Stimulated activated CD8-positive, alpha-beta memory T cell treated with anti-CD3 and anti-CD28 coated beads, Interleukin-15, amount 100 ng/mL, for 48 hours (primary cell): Measurements from ENCODE around the gene DUSP10.

Source experiments
- DNase-seq, 2 donors: peaks; one replicate each; pipeline ENCODE4 v3.0.0-alpha.2; 2020; ENCODE audit warnings: low read depth in 2 of 2

DUSP10 gene

DNA sequence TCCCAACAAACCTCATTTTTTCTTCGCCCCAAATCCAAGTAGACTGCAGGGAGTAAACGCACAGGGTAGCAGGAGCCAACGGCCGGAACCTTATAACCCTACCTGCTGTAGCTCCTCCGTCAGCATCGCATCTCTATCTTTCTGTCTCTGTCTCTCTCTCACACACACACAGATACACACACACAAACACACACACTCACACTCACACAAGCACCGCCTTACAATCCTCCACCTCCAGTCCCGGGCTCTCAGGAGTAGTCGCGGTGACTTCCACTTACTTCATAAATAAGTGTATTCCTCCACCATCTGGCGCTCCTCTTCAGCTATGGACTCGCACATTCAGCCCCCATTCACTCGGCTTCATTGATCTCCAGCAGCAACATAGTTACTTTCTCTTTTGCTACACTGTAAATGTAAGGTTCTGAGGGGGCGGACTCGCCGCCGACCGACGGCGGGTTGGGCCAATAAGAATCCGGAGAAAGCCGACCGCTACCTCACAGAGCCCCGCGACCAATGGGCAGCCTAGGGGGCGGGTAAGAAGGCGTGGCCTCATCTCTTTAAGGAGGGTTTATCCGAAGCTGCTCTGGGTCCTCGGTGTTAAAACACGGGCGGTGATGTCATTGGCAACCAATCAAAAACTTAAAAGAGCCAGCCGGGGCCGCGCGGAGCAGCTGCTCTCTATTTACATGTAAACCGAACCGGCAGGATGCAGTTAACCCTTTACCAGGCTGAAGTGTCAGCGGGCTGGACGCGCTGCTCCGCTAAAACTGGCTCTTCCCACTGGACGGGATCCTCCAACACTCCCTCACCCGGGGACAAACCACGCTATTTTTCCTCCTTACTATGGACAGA is at the start of gene DUSP10:
TSS of gene DUSP10 (minus strand) at position 387 of the 852 bp plus-strand sequence. CDS start 2,345 bp downstream, outside the sequence.
- DNase-seq = peak; percentile 97 to 98

DNA sequence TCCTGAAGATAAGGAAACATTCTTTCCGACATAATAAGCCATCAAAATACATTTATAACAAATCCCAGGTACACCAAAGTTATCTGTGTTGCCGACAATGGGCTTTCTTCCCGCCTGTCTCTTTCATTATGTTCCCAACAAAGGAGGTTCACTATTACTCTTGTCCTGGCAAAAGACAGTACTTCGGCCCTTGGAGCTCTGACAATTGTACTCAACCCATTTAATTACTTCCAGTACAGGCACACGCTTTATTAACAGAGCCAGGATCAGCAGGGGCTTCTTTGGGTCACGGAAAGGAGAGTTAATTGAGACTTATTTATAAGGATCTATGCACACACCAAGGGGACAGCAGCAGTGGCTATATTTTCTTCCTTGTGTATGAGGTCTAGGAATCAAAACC is 46.6 kb upstream of the DUSP10 start:
- DNase-seq = no peak

DNA sequence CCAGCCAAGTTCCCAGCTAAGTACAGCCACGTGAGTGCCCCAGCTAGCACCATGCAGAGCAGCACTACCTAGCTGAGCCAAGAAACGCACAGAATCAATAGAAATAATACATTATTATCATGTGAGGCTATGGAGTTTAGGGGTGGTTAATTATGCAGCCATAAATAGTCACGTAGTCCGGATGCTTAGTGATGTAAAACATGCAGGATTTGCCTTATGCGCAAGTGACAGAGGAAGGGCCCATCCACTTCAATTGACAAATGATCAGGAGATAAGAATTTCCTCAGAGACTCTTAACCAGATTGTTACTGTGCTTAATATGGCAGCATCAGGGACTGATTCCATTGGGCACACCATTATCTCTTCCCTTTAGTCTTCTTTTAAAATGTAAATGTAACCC is 44.8 kb upstream of the DUSP10 start:
- DNase-seq = no peak

DNA sequence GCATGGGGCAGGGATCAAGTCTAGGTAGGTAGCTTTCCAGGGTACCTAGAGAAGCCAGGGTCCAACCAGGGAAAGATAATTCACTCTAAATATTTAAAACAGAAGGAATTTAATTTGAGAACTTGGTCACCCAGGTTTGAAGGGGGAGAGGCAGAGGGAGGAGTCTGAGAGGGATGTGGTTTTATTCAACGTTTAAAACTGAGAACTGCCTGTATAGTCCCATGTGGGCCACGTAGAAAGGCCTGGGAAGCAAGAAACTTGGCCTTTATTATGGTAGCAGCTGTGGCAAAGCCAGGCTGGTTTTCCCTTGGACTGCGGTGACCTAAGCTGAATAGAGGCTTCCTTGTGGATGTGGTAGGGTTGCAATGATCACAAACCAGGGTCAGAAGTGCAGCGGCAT is 42.0 kb upstream of the DUSP10 start:
- DNase-seq = no peak

DNA sequence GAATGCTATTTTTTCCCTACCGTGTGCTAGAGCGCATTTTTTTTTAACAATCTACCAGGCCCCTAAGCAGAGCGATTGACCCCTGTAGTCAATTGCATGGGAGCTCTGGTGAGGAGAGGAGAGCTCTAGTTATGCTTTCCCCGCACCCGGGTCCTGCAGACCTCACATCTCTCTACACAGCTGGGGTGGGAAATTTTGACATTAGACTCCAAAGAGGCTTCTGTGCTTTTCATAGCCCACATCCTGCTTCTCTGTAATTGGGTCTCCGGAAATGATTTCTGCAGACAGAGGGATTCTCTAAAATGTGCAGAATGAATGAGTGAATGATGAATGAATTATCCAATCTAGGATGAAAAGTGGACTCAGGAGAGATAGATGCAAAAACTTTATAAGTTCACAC is 41.5 kb upstream of the DUSP10 start:
- DNase-seq = no peak

DNA sequence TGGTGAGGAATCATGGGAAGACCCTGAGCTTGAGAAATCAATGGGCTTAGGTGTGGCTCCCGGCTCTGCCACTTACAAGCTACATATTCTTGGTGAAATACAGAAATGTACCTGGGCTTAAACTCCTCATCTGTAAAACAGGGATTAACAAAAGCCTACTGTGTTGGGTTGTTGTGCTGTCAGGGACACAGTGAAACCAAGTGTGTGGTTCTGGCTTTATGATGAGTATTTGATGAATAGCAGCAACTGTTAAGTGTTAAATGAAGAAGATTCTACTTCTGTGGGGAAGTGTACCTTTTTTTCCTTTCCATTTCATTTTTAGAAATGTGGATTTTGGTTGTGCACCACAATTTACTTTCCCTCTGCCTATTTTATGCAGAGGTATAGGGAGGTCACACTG is 41.1 kb upstream of the DUSP10 start:
- DNase-seq = no peak

DNA sequence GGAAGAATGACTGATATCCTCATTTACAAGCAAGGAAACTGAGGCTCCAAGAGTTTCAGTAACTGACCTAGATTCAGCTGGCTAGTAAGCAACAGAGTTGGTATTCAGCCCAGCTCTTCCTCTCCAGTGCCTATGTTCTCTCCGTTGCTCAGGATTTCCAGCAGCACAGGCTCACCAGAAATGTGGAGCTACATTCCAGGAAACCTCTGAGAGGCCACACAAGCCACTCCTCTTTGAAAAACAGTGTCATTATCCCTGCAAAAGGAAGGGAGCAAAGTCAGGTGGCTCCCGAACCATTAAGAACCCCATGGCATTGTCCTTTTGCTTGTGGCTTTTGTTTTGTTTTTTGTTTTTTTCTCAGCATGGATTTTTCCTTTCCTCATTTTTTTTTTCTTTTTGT is 40.6 kb upstream of the DUSP10 start:
- DNase-seq = no peak

DNA sequence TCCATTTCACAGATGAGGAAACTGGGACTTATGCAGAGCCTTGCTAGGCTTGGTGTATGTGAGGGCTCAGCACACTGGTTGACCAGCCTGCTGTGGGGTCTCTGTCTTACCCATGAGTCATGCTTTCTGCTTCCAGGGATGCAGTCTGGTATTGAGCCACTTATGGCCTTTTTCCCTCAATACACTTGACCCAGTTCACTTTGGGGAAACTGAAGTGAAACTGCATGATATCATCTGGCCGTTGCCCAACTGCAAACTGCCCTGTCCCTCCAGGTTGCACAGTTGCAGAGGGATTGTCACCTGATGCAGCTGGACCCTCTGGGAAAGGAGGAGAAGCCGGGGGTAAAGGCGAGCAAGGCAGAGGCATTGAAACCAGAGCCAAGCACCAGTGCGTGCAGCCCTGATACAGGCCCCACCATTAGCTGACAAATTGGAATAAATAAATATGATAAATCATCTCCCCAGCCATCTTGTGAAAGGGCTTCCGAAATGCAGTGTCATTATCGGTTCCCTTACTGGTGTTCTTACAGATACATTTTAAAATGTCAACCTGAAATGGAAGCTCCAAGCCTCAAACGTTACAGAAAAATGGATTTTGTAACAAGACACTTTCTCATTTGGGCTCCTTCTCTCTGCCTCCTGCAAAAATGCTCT is 39.3 kb upstream of the DUSP10 start:
- no peak for DNase-seq

DNA sequence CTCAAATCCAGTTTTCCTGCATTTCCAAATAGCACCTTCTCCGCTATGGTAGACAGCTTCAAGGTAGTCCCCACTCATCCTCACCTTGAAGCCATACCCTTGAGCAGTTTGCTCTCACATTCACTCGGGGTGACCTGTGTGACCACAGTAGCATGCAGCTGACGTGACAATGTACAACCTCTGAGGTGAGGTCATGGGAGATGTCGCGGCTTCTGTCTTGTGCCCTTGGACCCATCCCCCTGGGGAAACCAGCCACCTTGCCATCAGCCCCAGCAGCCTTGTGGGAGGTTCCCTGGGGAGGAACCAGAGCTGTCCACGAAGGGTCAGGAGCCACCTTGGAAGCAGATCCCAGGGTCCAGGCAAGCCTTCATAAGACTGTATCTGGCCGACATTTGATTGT is 38.3 kb upstream of the DUSP10 start:
- no peak for DNase-seq

DNA sequence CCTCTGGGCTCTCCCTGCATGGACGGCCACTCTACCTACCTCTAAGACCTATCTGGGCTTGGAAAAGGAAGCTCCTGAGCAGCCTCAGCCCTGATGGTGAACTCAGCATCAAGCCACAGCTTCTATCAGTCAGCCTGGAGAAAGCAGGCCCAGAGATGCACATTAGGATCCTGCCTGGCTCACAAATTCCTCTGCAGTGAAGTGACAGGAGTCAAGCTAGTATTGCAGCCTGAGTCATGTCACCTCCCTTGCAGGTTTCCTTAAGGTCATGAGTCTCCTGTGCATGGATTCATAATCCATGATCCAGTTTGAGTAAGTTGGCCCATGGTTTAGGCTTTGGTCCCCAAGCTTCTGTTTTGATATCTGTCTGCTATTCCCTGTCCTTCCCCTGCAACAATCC is 37.9 kb upstream of the DUSP10 start:
- DNase-seq = no peak

DNA sequence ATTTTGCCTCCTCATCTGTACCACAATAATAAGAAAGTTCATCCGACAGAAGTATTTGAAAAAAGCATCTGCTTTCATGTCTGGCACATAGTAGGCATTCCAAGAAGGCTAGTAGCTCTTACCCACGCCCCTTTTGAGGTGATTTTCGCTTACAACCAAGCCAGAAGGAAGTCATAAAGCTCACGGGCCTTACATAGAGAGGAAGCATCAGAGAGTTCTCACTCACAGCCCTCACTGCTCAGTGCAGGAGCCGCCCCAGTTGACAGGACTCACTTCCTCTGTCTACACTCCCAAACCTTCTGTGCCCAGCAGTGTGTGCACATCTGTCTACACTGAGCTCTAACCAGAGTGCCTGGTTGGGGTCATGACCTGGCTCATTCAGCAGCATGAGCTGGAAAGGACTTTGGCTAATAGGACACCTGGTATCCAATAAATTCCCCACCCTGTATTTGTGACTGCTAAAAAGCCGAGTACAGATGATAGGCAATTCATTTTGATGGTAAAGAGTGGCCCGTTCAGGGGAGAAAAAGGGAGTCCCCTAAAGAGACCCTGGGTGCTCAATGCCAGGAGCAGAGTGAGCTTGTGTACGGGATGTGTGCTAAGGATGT is 36.8 kb upstream of the DUSP10 start:
- DNase-seq = no peak

DNA sequence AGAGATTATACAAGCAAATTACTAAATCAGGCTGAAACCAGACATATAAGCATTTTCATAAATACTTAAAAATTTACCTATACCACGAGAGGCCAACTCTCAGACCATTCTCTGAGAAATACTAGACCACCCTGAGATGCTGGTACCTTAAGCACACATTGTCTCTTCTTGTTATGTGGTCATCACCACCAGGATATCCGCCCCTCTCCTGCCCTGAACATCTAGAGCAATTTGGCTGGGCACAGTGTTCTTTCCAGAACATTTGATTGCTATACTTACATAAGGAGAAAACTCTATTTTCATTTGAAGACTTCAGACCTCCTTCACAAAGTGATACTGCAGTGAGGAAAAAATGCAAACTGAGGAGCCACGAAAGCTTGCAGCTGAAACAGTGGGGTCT is 36.2 kb upstream of the DUSP10 start:
- no peak for DNase-seq

DNA sequence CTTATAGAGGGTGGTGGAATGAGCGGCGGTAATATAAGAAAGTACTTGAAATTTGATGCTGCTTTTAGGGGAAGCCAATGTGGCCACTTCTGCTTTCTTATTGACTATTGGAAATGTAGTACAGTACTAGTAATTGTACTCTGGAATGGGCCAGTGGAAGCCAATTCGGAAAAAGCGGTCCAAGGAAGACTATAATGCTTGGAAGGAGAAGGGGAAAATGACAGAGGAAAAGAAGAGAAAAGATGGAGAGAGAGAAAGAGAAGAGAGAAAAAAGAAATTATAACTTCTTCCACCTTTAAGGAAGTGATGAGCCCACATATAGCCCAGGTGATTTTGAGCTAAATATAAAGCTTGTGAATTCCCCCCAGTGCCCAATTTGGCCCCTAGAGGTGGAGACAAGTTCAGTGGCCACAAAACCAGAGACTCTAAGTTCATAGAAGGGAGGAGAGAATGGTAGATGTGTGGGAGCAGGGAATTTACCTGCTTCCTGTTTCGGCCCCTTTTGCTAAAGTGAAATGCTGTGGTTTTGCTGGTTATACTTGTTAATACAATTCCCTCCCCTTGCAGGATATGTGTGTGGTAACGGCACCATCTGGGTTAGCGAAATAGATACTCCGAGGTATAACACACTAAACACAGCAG is 35.7 kb upstream of the DUSP10 start:
- peak; percentile 32 to 52 for DNase-seq

DNA sequence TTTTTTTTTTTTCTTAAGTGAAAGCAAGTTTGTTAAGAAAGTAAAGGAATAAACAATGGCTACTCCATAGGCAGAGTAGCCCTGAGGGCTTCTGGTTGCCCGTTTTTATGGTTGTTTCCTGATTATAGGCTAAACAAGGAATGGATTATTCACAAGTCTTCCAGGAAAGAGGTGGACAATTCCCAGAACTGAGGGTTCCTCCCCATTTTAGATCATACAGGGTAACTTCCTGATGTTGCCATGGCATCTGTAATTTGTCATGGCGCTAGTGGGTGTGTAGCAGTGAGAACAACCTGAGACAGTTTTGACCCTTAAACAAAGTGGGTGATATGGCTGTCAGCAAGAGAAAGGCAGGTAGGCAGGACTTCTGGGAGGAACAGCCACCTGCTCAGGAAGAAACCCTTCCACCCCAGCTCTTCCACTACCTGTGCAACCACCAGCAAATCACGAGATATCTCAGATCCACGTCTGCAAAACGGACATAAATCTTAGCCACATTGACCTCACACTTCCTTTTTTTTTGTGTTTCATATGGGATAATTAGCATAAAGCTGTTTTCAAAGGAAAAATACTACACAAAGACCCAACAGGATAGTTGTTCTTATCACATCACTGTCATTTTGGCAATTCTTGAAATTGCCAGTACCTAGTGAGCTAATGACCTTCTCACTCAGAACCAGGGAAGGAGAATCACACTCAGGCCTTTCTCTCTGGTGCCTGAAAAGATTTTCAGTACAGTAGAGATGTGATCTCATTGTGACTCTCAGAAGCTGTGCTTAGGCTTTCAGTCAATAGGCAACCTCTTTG is 34.8 kb upstream of the DUSP10 start:
- DNase-seq = no peak

DNA sequence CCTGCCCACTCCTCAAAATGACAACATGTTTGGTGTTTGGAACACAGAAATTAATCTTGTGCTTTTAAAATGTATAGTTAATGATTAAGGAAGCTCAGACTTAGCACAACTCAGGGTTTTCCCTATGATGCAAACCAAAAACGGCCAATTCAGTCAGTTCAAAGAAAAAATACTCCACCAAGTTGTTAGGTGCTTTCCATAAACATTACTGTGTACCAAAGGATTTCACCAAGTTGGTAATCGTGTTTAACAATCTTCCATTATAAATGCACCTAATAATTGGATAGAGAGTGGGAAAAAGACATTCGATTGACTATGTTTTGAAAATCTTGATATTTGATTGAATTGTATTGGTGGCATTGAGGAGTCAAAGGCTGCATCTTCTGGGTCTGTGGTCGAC is 33.3 kb upstream of the DUSP10 start:
- DNase-seq = no peak

DNA sequence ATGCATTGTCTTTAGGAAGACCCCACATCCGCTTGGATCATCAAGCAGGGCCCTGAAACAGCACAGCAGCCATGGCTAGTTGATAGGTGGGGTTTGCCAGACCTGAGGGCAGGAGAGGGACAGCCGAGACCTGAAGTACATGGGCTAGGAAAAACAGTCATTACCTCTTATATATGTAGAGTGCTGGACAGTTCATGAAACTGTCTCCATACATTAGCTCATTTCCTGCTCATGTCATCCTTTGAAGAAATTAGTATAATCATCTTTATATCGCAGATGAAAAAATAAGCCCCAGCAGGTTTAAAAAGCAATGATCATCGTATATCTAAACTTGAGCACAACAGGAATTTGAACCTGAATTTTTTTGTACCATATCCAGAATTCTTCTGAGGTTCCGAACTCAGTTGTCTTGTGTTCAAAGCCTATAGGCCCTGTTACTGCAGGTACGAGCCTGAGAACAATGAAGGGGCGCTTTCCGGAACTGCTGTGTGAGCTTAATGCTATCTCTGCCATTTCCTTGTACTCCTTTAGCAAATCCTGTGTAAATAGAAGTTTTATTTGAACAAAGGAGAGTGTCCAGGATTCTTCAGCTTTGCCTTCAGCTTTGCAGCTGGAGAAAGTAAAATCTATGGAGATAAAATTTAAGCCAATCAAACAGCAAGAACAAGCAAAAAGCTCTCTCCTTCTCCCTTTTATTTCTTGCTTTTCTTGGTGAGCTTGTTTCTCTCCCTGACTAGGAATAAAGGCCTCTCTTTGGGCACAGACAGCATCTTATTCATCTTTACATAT is 32.4 kb upstream of the DUSP10 start:
- DNase-seq = no peak

DNA sequence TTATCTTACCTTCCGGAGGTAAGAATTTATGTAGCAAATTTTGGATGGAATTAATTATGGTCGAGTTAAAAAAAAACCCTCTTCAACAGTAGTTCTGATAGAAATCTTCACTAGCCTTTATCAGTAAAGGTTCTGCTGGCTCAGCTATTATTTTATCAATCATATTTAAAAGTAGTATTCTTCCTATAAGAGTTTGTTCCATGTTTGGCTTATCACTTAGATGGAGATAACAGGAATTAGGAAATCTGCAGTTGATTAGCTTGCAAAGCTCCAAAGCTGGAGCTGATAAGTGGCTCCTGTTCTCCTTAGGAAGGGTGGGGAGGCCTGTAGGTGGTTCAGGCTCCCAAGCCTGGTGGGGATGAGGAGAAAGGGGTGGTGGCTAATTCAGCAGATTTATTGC is 31.5 kb upstream of the DUSP10 start:
- no peak for DNase-seq

DNA sequence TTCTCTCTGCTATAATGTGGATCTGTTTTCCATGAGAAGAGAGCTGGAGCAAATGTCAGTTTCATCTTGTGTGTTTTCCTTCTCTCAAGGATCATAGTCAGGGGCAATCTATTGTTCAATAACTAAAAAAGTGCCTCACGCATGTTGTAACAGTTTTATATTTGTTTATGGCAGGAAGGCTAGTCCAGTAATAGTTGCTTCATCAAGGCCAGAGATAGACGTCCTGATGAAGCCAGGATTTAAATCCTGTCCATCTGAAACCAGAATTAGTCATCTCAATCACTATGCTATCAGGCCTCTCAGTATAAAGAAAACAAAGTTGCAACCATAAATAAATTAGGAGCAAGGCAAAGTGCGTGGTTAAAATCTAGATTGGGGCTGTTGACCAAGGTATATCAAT is 30.2 kb upstream of the DUSP10 start:
- no peak for DNase-seq

DNA sequence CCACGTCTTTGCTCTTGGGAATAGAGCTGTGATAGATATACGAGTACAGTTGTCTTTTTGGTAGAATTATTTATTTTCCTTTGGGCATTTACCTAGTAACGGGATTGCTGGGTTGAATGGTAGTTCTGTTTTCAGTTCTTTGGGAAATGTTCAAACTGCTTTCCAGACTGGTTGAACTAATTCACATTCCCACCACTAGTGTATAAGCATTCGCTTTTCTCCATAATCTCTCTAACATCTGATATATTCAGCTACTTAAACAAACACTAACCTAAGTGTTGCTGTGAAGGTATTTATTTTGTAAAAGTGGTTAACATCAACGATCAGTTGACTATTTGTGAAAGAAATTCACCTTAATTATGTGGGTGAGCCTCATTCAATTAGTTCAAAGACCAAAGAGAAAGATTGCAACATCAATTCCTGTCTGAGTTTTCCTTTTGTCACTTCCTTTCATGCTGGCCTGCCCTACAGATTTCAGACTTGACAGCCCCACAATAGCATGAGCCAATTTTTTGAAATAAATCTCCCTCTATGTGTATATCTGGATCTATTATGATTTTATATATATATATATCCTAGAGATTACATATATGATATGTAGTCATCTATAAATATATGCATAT is 26.7 kb upstream of the DUSP10 start:
- no peak for DNase-seq

DNA sequence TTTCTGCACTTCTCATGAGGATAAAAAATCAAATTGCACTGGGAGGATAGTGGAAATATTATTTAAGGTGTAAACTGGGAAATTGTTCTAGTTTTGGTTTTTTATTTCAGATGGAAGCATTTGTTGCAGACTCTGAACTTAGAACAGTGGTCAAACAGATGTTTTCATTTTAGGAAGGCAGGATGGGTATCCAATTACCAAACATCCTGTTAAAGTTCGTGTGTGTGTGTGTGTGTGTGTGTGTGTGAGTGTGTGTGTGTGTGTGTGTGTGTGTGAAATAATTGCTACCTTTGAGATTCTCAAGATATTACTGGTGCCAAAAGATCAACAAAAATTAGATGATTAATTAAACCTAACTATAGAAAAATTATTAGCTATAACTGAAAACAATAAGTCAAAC is 24.3 kb upstream of the DUSP10 start:
- no peak for DNase-seq
